DLD1 (cell line): ENCODE results near the gene OR4K1.
"Not testable (repeated sequence)": the region's sequence is repeated elsewhere in the genome, so short reads cannot be mapped to it uniquely, and the experiment has no call there.

Experiments
- in situ Hi-C: cut with HindIII; loops from 2 replicates; pipeline ENCODE4 v1.10.0; 2017; ENCODE audit warnings: low sequenced_read_pairs

OR4K1 gene

GRCh38 chr14:19930617-19931016 is at the start of gene OR4K1:
Gene OR4K1, plus strand, starts transcription at chr14:19930917. Its CDS starts 4,750 bp downstream, at chr14:19935667.
- in situ Hi-C loops = no loop called here

GRCh38 chr14:19895282-19895681 is 35.4 kb upstream of the OR4K1 start:
- in situ Hi-C loops = no loop called here

- in situ Hi-C loops = no loop called here
Measured at GRCh38 chr14:19900999-19901398, 29.7 kb upstream of the OR4K1 start.

GRCh38 chr14:19902409-19902808 is 28.3 kb upstream of the OR4K1 start:
- in situ Hi-C loops = no loop called here

- in situ Hi-C loops = no loop called here
Measured at GRCh38 chr14:19906665-19907064, 24.1 kb upstream of the OR4K1 start.

GRCh38 chr14:19911114-19911513 is 19.6 kb upstream of the OR4K1 start:
- in situ Hi-C loops = no loop called here

- in situ Hi-C loops = no loop called here
Measured at GRCh38 chr14:19917243-19917642, 13.5 kb upstream of the OR4K1 start.

GRCh38 chr14:19917955-19918518 is 12.7 kb upstream of the OR4K1 start:
- in situ Hi-C loops = no loop called here

- in situ Hi-C loops = no loop called here
Measured at GRCh38 chr14:19918553-19919264, 12.0 kb upstream of the OR4K1 start.

- in situ Hi-C loops = no loop called here
Measured at GRCh38 chr14:19920021-19920657, 10.6 kb upstream of the OR4K1 start, which contains the start of gene OR4K5. Gene OR4K5, plus strand, starts transcription at chr14:19920607. Its CDS starts 0 bp downstream, at chr14:19920607.

- in situ Hi-C loops = no loop called here
Measured at GRCh38 chr14:19941668-19942067, 11.0 kb downstream of the OR4K1 start.

- in situ Hi-C loops = no loop called here
Measured at GRCh38 chr14:19947413-19948090, 16.8 kb downstream of the OR4K1 start.

- in situ Hi-C loops = no loop called here
Measured at GRCh38 chr14:19949218-19949617, 18.5 kb downstream of the OR4K1 start.

- in situ Hi-C loops = not testable (repeated sequence)
Measured at GRCh38 chr14:19969735-19970134, 39.0 kb downstream of the OR4K1 start.

GRCh38 chr14:19974844-19975243 is 44.1 kb downstream of the OR4K1 start:
- in situ Hi-C loops = no loop called here

- in situ Hi-C loops = no loop called here
Measured at GRCh38 chr14:19975291-19975690, 44.6 kb downstream of the OR4K1 start, which contains the start of gene OR4K15. Gene OR4K15, plus strand, starts transcription at chr14:19975591. Its CDS starts 0 bp downstream, at chr14:19975591.
